ENCODE results near the gene PLCH1.
A peak's percentile ranks its signal among the peaks of the same experiment; 100 is the strongest.

PLCH1 gene

DNA sequence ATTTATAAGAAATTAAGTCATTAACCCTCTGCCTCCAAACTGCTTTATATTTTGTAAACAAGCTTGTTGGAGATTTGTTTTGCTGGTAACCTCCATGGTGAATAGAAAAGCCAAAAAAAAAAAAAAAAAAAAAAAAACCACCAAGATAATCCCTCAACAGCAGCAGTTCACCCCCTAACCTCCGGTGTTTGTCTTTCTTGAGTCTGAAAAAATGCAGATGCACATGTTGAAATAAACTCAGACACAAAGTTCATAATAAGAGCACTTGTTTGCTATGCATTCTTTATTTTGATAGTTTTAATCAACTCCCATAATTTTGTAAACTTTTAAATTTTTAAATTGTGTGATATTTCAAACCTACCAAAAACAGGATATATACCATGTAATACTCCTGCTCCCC is 1.8 kb upstream of the PLCH1 start:
- H3K4me3 ChIP-seq (ENCODE audit: low read length), result no peak overlapping the region
- TF ChIP-seq, protein P1, sequence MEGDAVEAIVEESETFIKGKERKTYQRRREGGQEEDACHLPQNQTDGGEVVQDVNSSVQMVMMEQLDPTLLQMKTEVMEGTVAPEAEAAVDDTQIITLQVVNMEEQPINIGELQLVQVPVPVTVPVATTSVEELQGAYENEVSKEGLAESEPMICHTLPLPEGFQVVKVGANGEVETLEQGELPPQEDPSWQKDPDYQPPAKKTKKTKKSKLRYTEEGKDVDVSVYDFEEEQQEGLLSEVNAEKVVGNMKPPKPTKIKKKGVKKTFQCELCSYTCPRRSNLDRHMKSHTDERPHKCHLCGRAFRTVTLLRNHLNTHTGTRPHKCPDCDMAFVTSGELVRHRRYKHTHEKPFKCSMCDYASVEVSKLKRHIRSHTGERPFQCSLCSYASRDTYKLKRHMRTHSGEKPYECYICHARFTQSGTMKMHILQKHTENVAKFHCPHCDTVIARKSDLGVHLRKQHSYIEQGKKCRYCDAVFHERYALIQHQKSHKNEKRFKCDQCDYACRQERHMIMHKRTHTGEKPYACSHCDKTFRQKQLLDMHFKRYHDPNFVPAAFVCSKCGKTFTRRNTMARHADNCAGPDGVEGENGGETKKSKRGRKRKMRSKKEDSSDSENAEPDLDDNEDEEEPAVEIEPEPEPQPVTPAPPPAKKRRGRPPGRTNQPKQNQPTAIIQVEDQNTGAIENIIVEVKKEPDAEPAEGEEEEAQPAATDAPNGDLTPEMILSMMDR (conservative IDR thresholded peaks at IDR 0.05; ENCODE audit: low read depth, low read length), result no peak
- no peak for DNase-seq (ENCODE audit: low read depth)

DNA sequence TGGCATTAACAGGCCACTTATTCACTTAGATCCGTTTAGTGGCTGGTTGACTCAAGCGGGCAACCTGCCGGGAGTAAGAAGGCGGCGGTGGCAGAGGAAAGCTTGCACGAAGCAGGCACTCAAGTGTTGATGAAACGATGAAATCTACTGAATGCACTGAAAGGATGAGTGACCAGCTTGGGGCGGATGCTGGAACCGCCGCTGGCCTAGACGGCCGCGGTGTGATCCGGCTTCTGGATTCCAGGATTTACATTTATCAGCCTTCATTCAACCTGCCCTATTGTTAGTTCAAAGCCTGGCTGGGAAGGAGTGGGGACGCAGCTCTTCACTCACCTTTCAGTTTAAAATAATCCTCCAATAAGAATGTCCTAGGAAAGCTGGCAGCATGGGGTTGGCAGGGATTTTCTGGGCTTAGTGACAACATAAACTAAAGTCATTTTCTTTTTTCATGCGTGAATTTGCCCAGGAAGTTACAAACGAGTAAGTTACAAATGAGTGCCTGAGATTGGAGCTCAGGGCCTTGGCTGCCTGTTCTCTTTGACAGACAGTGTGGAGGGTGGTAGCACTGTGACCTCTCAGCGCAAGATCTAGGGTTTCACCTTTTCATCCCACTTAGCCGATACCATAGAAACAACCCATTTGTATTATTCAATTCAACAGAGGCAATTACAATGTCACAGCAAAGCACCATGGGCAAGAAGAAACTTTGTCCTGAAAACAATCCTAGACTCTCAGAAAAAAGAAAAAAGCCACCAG is 1.1 kb upstream of the PLCH1 start:
- peak; percentile 70 for DNase-seq (ENCODE audit: low read depth)
- H3K4me3 ChIP-seq (ENCODE audit: low read length), result peak overlapping the region; percentile 87
- TF ChIP-seq, protein P1 (conservative IDR thresholded peaks at IDR 0.05; ENCODE audit: low read depth, low read length), result no peak

DNA sequence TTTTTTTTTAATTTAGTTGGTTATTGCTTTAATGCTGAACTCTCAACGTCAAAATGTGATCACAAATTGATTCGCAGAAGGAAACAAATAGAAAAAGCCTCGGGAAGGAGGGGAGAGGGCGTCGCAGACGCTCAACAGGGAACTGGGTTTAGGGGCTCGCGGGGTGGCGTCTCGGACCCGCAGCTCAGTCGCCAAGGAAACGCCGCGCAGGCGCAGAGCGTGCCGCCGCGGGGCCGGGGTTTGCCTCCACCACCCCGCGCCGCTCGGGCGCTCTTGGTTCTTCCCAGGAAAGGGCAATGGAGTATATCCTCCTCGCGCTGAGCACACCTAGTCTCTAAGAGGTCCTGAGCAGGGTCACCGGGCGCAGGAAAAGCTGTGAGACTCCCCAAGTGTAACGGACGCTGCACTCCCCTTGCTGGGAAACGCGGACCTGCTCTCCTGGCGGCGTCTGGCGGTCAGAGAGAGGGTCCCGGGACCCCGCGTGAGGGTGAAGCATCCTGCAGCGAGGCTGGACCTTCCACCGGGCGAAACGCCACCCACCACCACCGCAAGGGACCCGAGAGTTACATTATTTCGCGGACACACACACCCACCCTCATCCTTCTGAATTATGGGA is 753 bp downstream of the PLCH1 start:
- no peak for DNase-seq (ENCODE audit: low read depth)
- peak overlapping the region; percentile 87 for H3K4me3 ChIP-seq (ENCODE audit: low read length)
- TF ChIP-seq, protein P1 (conservative IDR thresholded peaks at IDR 0.05; ENCODE audit: low read depth, low read length), result no peak

DNA sequence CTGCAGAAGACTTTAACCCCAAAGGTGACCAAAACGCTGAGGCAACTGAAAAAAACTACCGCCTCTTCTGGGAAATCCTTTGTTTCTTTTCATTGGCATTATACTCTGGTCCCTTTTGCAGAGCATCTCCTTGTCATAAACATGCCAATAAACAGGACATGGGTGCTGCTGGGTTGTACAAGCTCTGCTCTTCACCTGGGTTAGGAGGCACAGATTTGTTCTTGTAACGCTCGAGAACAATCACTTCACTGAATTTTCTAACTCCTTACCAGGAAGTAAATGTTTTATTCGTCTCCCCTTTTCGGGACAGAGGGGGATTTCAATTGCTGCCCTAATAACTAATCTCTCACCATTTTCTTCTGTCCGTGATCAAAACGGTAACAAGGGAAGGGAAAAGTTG is 1.3 kb downstream of the PLCH1 start:
- DNase-seq (ENCODE audit: low read depth), result no peak
- TF ChIP-seq, protein P1 (conservative IDR thresholded peaks at IDR 0.05; ENCODE audit: low read depth, low read length), result no peak
- H3K4me3 ChIP-seq (ENCODE audit: low read length), result peak overlapping the region; percentile 87

DNA sequence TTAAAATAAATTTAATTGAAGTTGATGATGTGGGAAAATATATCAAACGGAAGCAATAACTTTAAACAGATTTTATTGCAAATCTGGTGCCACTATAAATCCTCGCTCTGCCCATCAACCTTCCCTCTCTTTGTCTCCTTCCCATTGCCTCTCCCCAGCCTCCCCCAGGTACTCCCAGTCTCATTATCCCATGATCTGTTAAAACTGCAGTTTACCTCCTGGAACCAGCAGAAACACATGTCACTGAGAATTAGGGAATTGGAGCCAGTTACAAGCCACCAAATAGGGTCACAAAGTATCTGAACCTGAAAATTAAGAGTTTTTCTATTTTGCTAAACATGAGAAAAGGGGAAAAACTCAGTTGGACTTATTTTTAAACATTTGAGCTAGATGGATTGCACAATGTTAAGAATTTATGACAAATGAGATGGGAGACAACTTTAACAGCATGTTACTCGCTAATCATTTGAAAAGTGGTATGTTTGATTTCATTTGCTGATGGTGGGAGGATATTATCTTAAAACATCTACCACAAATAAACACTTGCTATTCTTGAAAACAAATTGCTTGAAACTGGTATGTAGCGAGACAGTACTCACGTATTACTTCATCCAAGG is 2.4 kb downstream of the PLCH1 start:
- no peak overlapping the region for H3K4me3 ChIP-seq (ENCODE audit: low read length)
- DNase-seq (ENCODE audit: low read depth), result no peak
- TF ChIP-seq, protein P1 (conservative IDR thresholded peaks at IDR 0.05; ENCODE audit: low read depth, low read length), result no peak

DNA sequence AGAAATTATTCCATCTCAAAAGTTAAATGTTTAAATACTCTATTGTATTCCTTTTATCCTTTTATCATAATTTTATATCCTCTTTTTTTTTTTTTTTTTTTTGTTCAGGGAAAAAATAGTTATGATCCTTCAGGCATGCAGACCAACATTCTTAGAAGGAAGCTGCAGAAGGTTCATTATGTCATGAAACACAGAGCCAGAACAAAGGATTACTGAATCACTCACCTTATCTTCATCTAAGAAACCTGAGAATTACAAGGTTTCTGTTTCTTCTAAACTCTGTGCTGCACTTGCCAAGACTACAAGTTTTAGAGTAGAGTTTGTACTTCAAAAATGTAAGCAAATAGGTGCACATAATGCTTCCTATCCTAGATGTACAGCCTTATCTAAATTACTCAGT is 3.3 kb downstream of the PLCH1 start:
- H3K4me3 ChIP-seq (ENCODE audit: low read length), result no peak overlapping the region
- peak; percentile 56 for DNase-seq (ENCODE audit: low read depth)
- TF ChIP-seq, protein P1 (conservative IDR thresholded peaks at IDR 0.05; ENCODE audit: low read depth, low read length), result no peak
